Ramos (cell line): Measurements from ENCODE around the gene ADAMTS2.

Experiments
- in situ Hi-C: fragments of 300-500 bp; cut with MboI; formaldehyde crosslinking; loops from one replicate; pipeline ENCODE4 v1.14.3; 2022; ENCODE audit warnings: low sequenced_read_pairs; ENCODE audit not compliant: unreplicated experiment

Gene ADAMTS2

GRCh38 chr5:179270581-179271427 is 74.5 kb downstream of the ADAMTS2 start:
- in situ Hi-C loops = no loop called here

- in situ Hi-C loops = no loop called here
These were observed 75.3 kb downstream of the ADAMTS2 start for GRCh38 chr5:179269781-179270543.

- in situ Hi-C loops = no loop called here
These were observed 76.1 kb downstream of the ADAMTS2 start for GRCh38 chr5:179268966-179269693.

GRCh38 chr5:179268399-179268952 is 76.8 kb downstream of the ADAMTS2 start:
- in situ Hi-C loops = no loop called here

- in situ Hi-C loops = no loop called here
These were observed 77.6 kb downstream of the ADAMTS2 start for GRCh38 chr5:179267671-179268083.

GRCh38 chr5:179267071-179267670 is 78.1 kb downstream of the ADAMTS2 start:
- in situ Hi-C loops = no loop called here

- in situ Hi-C loops = no loop called here
These were observed 78.8 kb downstream of the ADAMTS2 start for GRCh38 chr5:179266291-179267070.

- in situ Hi-C loops = no loop called here
These were observed 79.6 kb downstream of the ADAMTS2 start for GRCh38 chr5:179265514-179266290.

- in situ Hi-C loops = no loop called here
These were observed 80.3 kb downstream of the ADAMTS2 start for GRCh38 chr5:179264783-179265513.

GRCh38 chr5:179264053-179264782 is 81.0 kb downstream of the ADAMTS2 start:
- in situ Hi-C loops = no loop called here

GRCh38 chr5:179263391-179264052 is 81.7 kb downstream of the ADAMTS2 start:
- in situ Hi-C loops = no loop called here

GRCh38 chr5:179262126-179262920 is 82.9 kb downstream of the ADAMTS2 start:
- in situ Hi-C loops = no loop called here

GRCh38 chr5:179261301-179262125 is 83.7 kb downstream of the ADAMTS2 start:
- in situ Hi-C loops = no loop called here

- in situ Hi-C loops = no loop called here
These were observed 84.8 kb downstream of the ADAMTS2 start for GRCh38 chr5:179260324-179261070.
